Erythroblast (primary cell): Measurements from ENCODE around the gene CCSER1.
"Not testable (repeated sequence)": the region's sequence is repeated elsewhere in the genome, so short reads cannot be mapped to it uniquely, and the experiment has no call there.

Experiments
- DNase-seq, 2 experiments: peaks; one replicate each; lab custom pipeline; 2025; lab: John Stamatoyannopoulos, UW
- GATA1 ChIP-seq: IDR thresholded peaks from 2 replicates; pipeline ENCODE4 v1.6.1; 2011; ENCODE audit warnings: low read depth, mild to moderate bottlenecking, control low read depth, low read length, moderate library complexity
- POLR2A ChIP-seq: IDR thresholded peaks from 2 replicates; pipeline ENCODE4 v1.6.1; 2011; ENCODE audit warnings: mild to moderate bottlenecking, low read length

CCSER1 gene

DNA sequence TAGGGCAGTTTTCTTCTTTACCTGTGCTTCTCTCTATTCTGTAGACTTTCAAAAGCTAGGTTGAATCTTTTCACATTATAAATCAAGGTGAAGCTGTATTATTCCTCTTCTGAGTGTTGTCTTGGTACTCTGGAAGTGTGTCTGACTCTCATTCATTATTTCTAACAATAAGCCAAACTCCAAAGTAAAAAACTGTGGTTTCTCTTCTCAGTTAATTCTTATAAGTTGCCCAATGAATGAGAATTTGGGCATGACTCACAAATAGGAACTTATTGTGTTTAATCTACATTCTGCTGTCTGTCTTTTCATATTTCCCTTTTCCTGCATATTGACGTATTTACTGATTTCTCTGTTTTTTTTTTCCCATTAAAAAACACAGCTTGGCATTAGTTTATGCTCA is 714.5 kb downstream of the CCSER1 start:
- no peak for DNase-seq
- TF ChIP-seq POLR2A = no peak
- TF ChIP-seq GATA1 = no peak

DNA sequence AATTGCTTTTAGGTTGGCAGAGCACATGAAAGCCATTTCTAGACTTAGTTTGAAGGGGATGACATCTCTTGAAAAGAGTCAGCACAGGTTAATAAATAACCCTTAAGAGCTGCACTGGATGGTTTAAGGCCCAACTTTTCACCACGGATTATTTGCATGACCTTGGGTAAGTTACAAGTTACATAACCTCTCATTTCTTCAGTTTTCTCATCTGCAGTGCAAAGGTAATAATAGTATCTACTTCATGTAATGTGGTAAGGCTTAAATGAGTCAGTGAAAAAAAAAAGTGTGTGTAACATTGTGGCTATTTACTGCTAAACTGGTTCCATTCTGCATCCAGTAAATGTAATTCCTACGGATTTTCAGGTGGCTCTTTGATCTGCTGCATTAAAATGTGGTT is 715.8 kb downstream of the CCSER1 start:
- no peak for TF ChIP-seq POLR2A
- TF ChIP-seq GATA1 = no peak
- no peak for DNase-seq

GRCh38 chr4:90844241-90844640 is 717.0 kb downstream of the CCSER1 start:
- no peak for DNase-seq
- TF ChIP-seq GATA1 (no peak), POLR2A (no peak)

- TF ChIP-seq POLR2A (no peak), GATA1 (no peak)
- no peak for DNase-seq
Observed at GRCh38 chr4:90845777-90846176, 718.6 kb downstream of the CCSER1 start.

DNA sequence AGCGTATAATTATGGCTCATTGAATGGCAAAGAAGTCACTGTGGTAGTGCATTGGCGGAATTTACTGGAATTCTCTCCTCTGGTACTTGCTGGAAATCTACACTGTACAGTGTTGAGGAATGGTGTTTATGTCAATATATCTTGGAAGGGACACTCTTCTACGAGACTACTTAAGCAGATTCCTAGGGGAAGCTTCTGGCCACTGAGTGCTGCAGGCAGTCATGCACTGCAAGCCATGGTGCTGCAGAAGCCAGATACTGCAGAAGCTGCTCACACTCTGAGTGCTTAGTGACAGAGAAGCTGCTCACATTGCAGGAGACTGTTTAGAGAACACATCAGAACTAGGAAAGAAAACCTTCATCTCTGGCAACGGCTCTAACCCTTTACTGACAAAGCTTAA is 725.0 kb downstream of the CCSER1 start:
- DNase-seq = no peak
- TF ChIP-seq GATA1 = no peak
- no peak for TF ChIP-seq POLR2A

GRCh38 chr4:90855111-90855510 is 727.9 kb downstream of the CCSER1 start:
- TF ChIP-seq GATA1 = no peak
- TF ChIP-seq POLR2A = no peak
- no peak for DNase-seq

- TF ChIP-seq POLR2A (no peak), GATA1 (no peak)
- DNase-seq = no peak
Observed at GRCh38 chr4:90857081-90857820, 730.1 kb downstream of the CCSER1 start.

DNA sequence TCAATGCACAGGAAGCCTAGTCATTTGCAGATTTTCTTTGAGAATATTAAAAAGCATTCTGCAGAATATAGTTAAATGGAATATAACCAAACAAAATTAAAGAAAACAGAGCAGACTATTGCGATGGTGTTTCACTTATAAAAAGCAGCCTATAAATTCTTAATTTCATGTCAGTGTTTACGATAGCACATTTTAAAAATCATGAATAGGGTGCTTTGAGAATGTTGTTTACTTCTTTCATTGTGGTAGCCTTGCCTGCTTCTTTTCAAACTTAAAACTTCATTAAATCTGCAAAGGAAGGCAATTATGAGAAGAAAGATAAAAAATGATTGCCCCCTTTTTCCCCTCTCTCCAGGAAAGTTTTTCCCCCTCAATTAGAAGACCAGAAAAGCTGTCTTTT is 748.6 kb downstream of the CCSER1 start:
- no peak for DNase-seq
- TF ChIP-seq POLR2A (no peak), GATA1 (no peak)

- no peak for TF ChIP-seq GATA1
- TF ChIP-seq POLR2A = no peak
Observed at GRCh38 chr4:90876296-90876695, 749.1 kb downstream of the CCSER1 start.

DNA sequence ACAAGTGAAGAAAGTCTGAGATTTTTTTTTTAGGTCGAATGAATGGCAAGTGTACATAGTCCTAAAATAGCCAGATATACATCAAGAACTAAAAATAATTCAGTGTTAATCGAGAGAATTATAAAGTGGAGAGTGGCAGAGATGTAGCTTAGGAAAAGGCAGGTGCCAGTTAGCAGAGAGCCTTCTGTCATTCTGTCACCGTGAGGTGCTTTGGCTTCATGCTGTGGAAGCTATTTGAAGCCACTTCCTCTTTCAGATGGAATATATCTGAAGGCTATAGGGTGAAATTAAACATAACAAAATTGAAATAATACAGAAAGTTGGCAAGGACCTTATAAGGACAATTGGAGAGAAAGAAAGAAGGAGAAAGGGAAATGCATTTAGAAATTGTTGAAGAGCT is 756.3 kb downstream of the CCSER1 start:
- TF ChIP-seq GATA1 (no peak), POLR2A (no peak)

More at GRCh38 chr4:90876296-90876695, 749.1 kb downstream of the CCSER1 start:
- no peak for DNase-seq

DNA sequence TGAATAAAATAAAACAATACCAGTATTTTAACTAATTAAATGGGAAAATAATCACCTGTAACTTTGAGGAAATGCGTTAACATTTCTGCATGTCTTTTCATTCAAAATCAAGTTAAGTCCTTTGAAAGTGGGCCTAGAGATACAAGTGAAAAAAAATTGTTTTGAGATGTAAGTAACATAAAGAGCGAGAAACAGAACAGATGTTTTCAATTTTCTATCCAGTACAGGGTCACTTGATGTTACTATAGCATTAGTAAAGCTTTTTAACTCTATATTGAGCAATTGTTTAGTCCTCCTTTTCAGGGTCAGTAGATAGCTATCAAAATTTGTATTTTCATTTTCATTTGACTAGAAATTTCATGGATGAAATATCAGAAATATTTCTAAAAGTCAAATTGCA is 761.4 kb downstream of the CCSER1 start:
- DNase-seq = no peak
- TF ChIP-seq POLR2A (no peak), GATA1 (no peak)

More for the DNA sequence above, 756.3 kb downstream of the CCSER1 start:
- no peak for DNase-seq

DNA sequence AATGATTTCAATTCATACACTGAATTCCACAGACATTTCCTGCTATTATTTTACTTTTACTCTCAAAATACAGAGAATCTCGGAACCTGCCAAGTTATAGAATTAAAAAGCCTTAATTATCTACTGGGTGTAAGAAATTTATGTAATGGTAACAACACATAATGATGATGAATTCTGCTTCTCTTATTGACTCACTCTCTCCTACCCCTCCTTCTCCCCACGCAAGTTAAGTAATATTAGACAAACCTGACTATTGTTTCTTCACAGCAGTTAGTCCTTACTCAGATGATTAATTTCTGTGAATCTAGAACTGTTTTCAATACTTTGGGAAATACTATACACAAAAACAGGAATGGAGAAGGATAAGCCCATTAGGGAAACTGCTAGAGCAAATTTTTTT is 762.0 kb downstream of the CCSER1 start:
- TF ChIP-seq POLR2A (no peak), GATA1 (no peak)
- DNase-seq = no peak

DNA sequence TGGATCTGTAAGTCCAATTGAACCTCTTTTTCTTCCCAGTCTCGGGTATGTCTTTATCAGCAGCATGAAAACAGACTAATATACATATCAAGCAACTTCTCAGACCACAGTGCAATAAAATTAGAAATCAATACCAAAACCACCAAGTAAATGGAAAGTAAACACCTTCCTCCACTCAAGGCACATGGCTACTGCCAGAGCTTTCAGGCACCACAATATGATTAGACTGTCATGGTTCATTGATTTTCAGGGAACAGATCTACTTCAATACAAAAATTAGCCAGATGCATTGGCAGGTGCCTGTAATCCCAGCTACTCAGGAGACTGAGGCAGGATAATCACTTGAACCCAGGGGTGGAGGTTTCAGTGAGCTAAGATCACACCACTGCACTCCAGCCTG is 776.2 kb downstream of the CCSER1 start:
- DNase-seq = not testable (repeated sequence)

- peak in 1 of 2 experiments; percentile 14 for DNase-seq
- TF ChIP-seq POLR2A (no peak), GATA1 (no peak)
Observed at GRCh38 chr4:90904021-90904420, 776.8 kb downstream of the CCSER1 start.

- DNase-seq = no peak
- TF ChIP-seq POLR2A (no peak), GATA1 (no peak)
Observed at GRCh38 chr4:90906239-90906638, 779.0 kb downstream of the CCSER1 start.

DNA sequence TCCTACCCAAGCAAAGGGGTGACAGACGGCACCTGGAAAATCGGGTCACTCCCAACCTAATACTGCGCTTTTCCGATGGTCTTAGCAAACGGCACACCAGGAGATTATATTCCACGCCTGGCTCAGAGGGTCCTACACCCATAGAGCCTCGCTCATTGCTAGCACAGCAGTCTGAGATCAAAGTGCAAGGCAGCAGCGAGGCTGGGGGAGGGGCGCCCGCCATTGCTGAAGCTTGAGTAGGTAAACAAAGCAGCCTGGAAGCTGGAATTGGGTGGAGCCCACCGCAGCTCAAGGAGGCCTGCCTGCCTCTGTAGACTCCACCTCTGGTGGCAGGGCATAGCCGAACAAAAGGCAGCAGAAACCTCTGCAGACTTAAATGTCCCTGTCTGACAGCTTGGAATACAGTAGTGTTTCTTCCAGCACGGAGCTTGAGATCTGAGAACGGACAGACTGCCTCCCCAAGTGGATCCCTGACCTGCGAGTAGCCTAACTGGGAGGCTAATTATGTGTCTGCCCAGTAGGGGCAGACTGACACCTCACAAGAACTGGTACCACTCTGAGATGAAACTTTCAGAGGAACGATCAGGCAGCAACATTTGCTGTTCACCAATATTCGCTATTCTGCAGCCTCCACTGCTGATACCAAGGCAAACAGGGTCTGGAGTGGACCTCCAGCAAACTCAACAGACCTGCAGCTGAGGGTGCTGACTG is 784.7 kb downstream of the CCSER1 start:
- not testable (repeated sequence) for DNase-seq
